ENCODE measurements around the gene TES. TPM values are rescaled to one million over a fixed set of nuclear protein-coding genes. Genes with fewer than 3 reads are reported as not detected.

TES gene
- total and polyA plus RNA-seq, 2 experiments from 2014 or later: 37.3 to 38.3 TPM

GRCh38 chr7:116206141-116206540, 4.2 kb upstream of the TES start:
- H3K27me3 Mint-ChIP-seq (ENCODE audit: insufficient read depth, low read depth, poor library complexity): peaks cover 6% of the 10 kb centered on the region
- H3K36me3 Mint-ChIP-seq (ENCODE audit: low read depth): no peaks in the 10 kb centered on the region

GRCh38 chr7:116208919-116209318, 1.4 kb upstream of the TES start:
- Histone ChIP-seq H4K20me1 (replicated peaks; ENCODE audit: insufficient read depth) (no peaks in the 10 kb centered on the region), H3K27me3 (ENCODE audit: insufficient read depth) (peaks cover 7% of the 10 kb centered on the region), H3K36me3 (ENCODE audit: insufficient read depth) (no peaks in the 10 kb centered on the region), H3K4me2 (no peak overlapping the region), H3K27ac (ENCODE audit: low read depth) (no peak overlapping the region), H2AFZ (no peak overlapping the region), H3K4me3 (no peak overlapping the region), H3K9me2 (ENCODE audit: insufficient read depth) (no peaks in the 10 kb centered on the region), H3K4me1 (ENCODE audit: insufficient read depth) (peaks cover 16% of the 10 kb centered on the region), H3K79me2 (replicated peaks; ENCODE audit: insufficient read depth) (peaks cover 22% of the 10 kb centered on the region), H3F3A (replicated peaks; ENCODE audit: low read depth) (peaks cover 4% of the 10 kb centered on the region; the same call in 1 of the 2 replicates)
- Mint-ChIP-seq H3K27me3 (ENCODE audit: insufficient read depth, low read depth, poor library complexity) (peaks cover 4% of the 10 kb centered on the region), H3K4me1 (peaks cover 16% of the 10 kb centered on the region; the same call in 2 of the 3 replicates), H3K9me3 (no peaks in the 10 kb centered on the region), H3K4me3 (no peak overlapping the region), H3K27ac (no peak overlapping the region), H3K36me3 (ENCODE audit: low read depth) (no peaks in the 10 kb centered on the region)
- ATAC-seq: no peak
- no peak for DNase-seq (ENCODE audit: low spot score)
- TF ChIP-seq EZH2 (IDR thresholded peaks at IDR 0.05; ENCODE audit: low read depth, unreplicated experiment) (no peak), ZNF462 (CRISPR knock-in tag; IDR thresholded peaks at IDR 0.05) (no peak), REST (IDR thresholded peaks at IDR 0.05; ENCODE audit: unreplicated experiment) (no peak), ZNF331 (CRISPR knock-in tag; IDR thresholded peaks at IDR 0.05; ENCODE audit: low read depth) (no peak), STAT1 (IDR thresholded peaks at IDR 0.05; ENCODE audit: unreplicated experiment) (no peak), JUNB (IDR thresholded peaks at IDR 0.05; ENCODE audit: unreplicated experiment) (no peak), NANOG (IDR thresholded peaks at IDR 0.05; ENCODE audit: borderline replicate concordance) (no peak), CREB1 (CRISPR knock-in tag; IDR thresholded peaks at IDR 0.05; ENCODE audit: low read depth) (no peak), CTCF (conservative IDR thresholded peaks at IDR 0.05; ENCODE audit: low read depth in 2 of 2) (no peak), POLR2AphosphoS5 (IDR thresholded peaks at IDR 0.05; ENCODE audit: low read depth) (no peak)

More at GRCh38 chr7:116206141-116206540, 4.2 kb upstream of the TES start:
- H3K27me3 ChIP-seq (ENCODE audit: insufficient read depth): no peaks in the 10 kb centered on the region; the same call in none of the 2 replicates
- DNase-seq (ENCODE audit: low spot score) (no peak), ATAC-seq (no peak)
- Mint-ChIP-seq H3K9me3 (no peaks in the 10 kb centered on the region), H3K27ac (no peak overlapping the region), H3K4me3 (no peak overlapping the region), H3K4me1 (peaks cover 3% of the 10 kb centered on the region; the same call in 1 of the 3 replicates)
- no peak overlapping the region for H3K4me3 ChIP-seq
- no peak overlapping the region for H3K27ac ChIP-seq (ENCODE audit: low read depth)
- H3K4me1 ChIP-seq (ENCODE audit: insufficient read depth): 0 out of 2 replicates have a peak, but pooled peaks cover 4% of the 10 kb centered on the region
- no peaks in the 10 kb centered on the region for H3K36me3 ChIP-seq (ENCODE audit: insufficient read depth)
- H2AFZ ChIP-seq: no peak overlapping the region
- H3K4me2 ChIP-seq: no peak overlapping the region
- TF ChIP-seq NANOG (IDR thresholded peaks at IDR 0.05; ENCODE audit: borderline replicate concordance): no peak
- no peak for TF ChIP-seq EZH2 (IDR thresholded peaks at IDR 0.05; ENCODE audit: low read depth, unreplicated experiment)
- TF ChIP-seq JUNB (IDR thresholded peaks at IDR 0.05; ENCODE audit: unreplicated experiment): no peak
- H4K20me1 ChIP-seq (replicated peaks; ENCODE audit: insufficient read depth): no peaks in the 10 kb centered on the region
- no peaks in the 10 kb centered on the region for H3K9me2 ChIP-seq (ENCODE audit: insufficient read depth)
- H3K79me2 ChIP-seq (replicated peaks; ENCODE audit: insufficient read depth): no peaks in the 10 kb centered on the region
- H3F3A ChIP-seq (replicated peaks; ENCODE audit: low read depth): peaks cover 1% of the 10 kb centered on the region; the same call in 1 of the 2 replicates
